HEK293T (cell line): ENCODE measurements around the gene TBC1D17.

ENCODE experiments used
- CTCF ChIA-PET: fragments of 350-600 bp; formaldehyde crosslinking; extraction: SDS; loops from one replicate; lab custom pipeline; 2021; ENCODE audit warnings: antibody characterized with exemption, inconsistent platforms; lab: Yijun Ruan, JAX
- POLR2A ChIA-PET: fragments of 350-600 bp; formaldehyde crosslinking; extraction: SDS; loops from one replicate; lab custom pipeline; 2020; ENCODE audit warnings: antibody characterized with exemption, inconsistent platforms; lab: Yijun Ruan, JAX
- DNase-seq: peaks from one replicate; pipeline ENCODE4 v3.0.0; 2012; ENCODE audit warnings: mixed read lengths; ENCODE audit errors: extremely low spot score
- ARNT ChIP-seq: fragments of 450-650 bp; IDR thresholded peaks from 2 replicates; pipeline ENCODE4 v1.6.1; 2017; ENCODE audit warnings: mild to moderate bottlenecking
- BHLHE40 ChIP-seq: fragments of 450-650 bp; IDR thresholded peaks from 2 replicates; pipeline ENCODE4 v1.6.1; 2016; ENCODE audit warnings: mild to moderate bottlenecking, moderate library complexity, borderline replicate concordance
- CTBP1 ChIP-seq: fragments of 450-650 bp; IDR thresholded peaks from 2 replicates; pipeline ENCODE4 v1.6.1; 2016; ENCODE audit warnings: borderline replicate concordance
- ELF4 ChIP-seq: fragments of 450-650 bp; IDR thresholded peaks from 2 replicates; pipeline ENCODE4 v1.6.1; 2017; ENCODE audit warnings: antibody characterized with exemption
- FOXA1 ChIP-seq: fragments of 450-650 bp; IDR thresholded peaks from 2 replicates; pipeline ENCODE4 v1.6.1; 2016; ENCODE audit warnings: mild to moderate bottlenecking
- FOXK2 ChIP-seq: fragments of 450-650 bp; IDR thresholded peaks from 2 replicates; pipeline ENCODE4 v1.6.1; 2016; ENCODE audit warnings: mild to moderate bottlenecking
- FOXM1 ChIP-seq: fragments of 450-650 bp; IDR thresholded peaks from 2 replicates; pipeline ENCODE4 v1.6.1; 2017; ENCODE audit warnings: mild to moderate bottlenecking, borderline replicate concordance
- HDGF ChIP-seq: fragments of 450-650 bp; IDR thresholded peaks from 2 replicates; pipeline ENCODE4 v1.6.1; 2017; ENCODE audit warnings: antibody characterized with exemption, borderline replicate concordance
- L3MBTL2 ChIP-seq: fragments of 450-650 bp; conservative IDR thresholded peaks from 2 replicates; pipeline ENCODE4 v1.6.1; 2016; ENCODE audit warnings: mild to moderate bottlenecking
- LEF1 ChIP-seq: fragments of 450-650 bp; IDR thresholded peaks from 2 replicates; pipeline ENCODE4 v1.6.1; 2017; ENCODE audit warnings: mild to moderate bottlenecking, borderline replicate concordance
- NFRKB ChIP-seq: fragments of 450-650 bp; IDR thresholded peaks from 2 replicates; pipeline ENCODE4 v1.6.1; 2016; ENCODE audit warnings: mild to moderate bottlenecking, moderate library complexity
- PKNOX1 ChIP-seq: fragments of 450-650 bp; IDR thresholded peaks from 2 replicates; pipeline ENCODE4 v1.6.1; 2016
- SP1 ChIP-seq: fragments of 450-650 bp; IDR thresholded peaks from 2 replicates; pipeline ENCODE4 v1.6.1; 2017
- SUZ12 ChIP-seq: fragments of 450-650 bp; IDR thresholded peaks from 2 replicates; pipeline ENCODE4 v1.6.1; 2016; ENCODE audit warnings: mild to moderate bottlenecking
- TARDBP ChIP-seq: fragments of 450-650 bp; IDR thresholded peaks from 2 replicates; pipeline ENCODE4 v1.6.1; 2016
- ZNF384 ChIP-seq: fragments of 450-650 bp; IDR thresholded peaks from 2 replicates; pipeline ENCODE4 v1.6.1; 2016

TBC1D17 gene

GRCh38 chr19:49861541-49862378 is 15.7 kb upstream of the TBC1D17 start:
- TF ChIP-seq ARNT (no peak), FOXK2 (no peak), LEF1 (no peak), SUZ12 (no peak)
- CTCF ChIA-PET: no interaction called here
- DNase-seq: no peak
- POLR2A ChIA-PET: interaction anchor here (1.2 to 1.5 kb wide), 3 partner anchors 8 to 11 kb away, joined by 4 to 7 read pairs (median 6); partner anchors contain the start of gene PTOV1

- DNase-seq: peak; percentile 43
- TF ChIP-seq TARDBP (no peak), FOXK2 (no peak), FOXM1 (no peak), ELF4 (no peak), HDGF (no peak), CTBP1 (no peak), NFRKB (no peak)
- CTCF ChIA-PET: no interaction called here
- POLR2A ChIA-PET: interaction anchor here (1.4 to 3.0 kb wide), 2 partner anchors 10 to 14 kb away, joined by 4 to 26 read pairs; partner anchors contain the start of genes AKT1S1 and TBC1D17
These were observed 14.9 kb upstream of the TBC1D17 start for GRCh38 chr19:49862391-49863253.

- ChIA-PET CTCF (no interaction called here), POLR2A (interaction anchor here (0.8 to 3.0 kb wide), 3 partner anchors 11 to 13 kb away, joined by 4 to 26 read pairs (median 6); partner anchors contain the start of genes AKT1S1, PTOV1 and TBC1D17)
- no peak for DNase-seq
- TF ChIP-seq FOXA1 (no peak), CTBP1 (no peak), LEF1 (no peak), NFRKB (no peak), PKNOX1 (no peak), TARDBP (no peak), ARNT (no peak), SP1 (no peak), FOXK2 (no peak), ZNF384 (no peak), HDGF (no peak), BHLHE40 (no peak), L3MBTL2 (no peak), FOXM1 (no peak), ELF4 (no peak), SUZ12 (no peak)
These were observed 14.1 kb upstream of the TBC1D17 start for GRCh38 chr19:49863254-49863934.

- POLR2A ChIA-PET: interaction anchor here (0.8 to 5.9 kb wide), 3 partner anchors 11 to 13 kb away, joined by 6 to 69 read pairs (median 26); partner anchors contain the start of genes AKT1S1, PTOV1 and TBC1D17
- TF ChIP-seq CTBP1: no peak
- TF ChIP-seq L3MBTL2: no peak
- TF ChIP-seq BHLHE40: no peak
- CTCF ChIA-PET: no interaction called here
- no peak for DNase-seq
These were observed 13.6 kb upstream of the TBC1D17 start for GRCh38 chr19:49863935-49864320.

- TF ChIP-seq ELF4: no peak
- TF ChIP-seq SUZ12: no peak
- no peak for TF ChIP-seq ARNT
- no peak for TF ChIP-seq SP1
- no peak for TF ChIP-seq NFRKB
- no peak for TF ChIP-seq PKNOX1
- TF ChIP-seq HDGF: no peak
- TF ChIP-seq FOXK2: no peak
- no peak for TF ChIP-seq ZNF384
- TF ChIP-seq BHLHE40: no peak
- DNase-seq: no peak
- ChIA-PET POLR2A (interaction anchor here (0.6 to 5.9 kb wide), 11 partner anchors 9 to 225 kb away, joined by 3 to 69 read pairs (median 3); partner anchors contain the start of genes AKT1S1, PTOV1, RRAS and TBC1D17), CTCF (no interaction called here)
These were observed 12.6 kb upstream of the TBC1D17 start for GRCh38 chr19:49864890-49865289.
